ENCODE data around the gene DNAJC12.
"Not testable (repeated sequence)": the region's sequence is repeated elsewhere in the genome, so short reads cannot be mapped to it uniquely, and the experiment has no call there.

Gene DNAJC12

GRCh38 chr10:67837541-67838314 lies at the start of gene DNAJC12:
Gene DNAJC12, minus strand, starts transcription at chr10:67838188. Its CDS starts 177 bp downstream, at chr10:67838011.
- peak in 1 of 2 donors; percentile 83 for DNase-seq

- DNase-seq: peak; percentile 60 to 79
Observed at GRCh38 chr10:67884842-67885670, 47.1 kb upstream of the DNAJC12 start.

- DNase-seq: peak; percentile 95 to 96
Observed at GRCh38 chr10:67884313-67884841, 46.4 kb upstream of the DNAJC12 start, which contains the start of gene SIRT1. Gene SIRT1, plus strand, starts transcription at chr10:67884656. Its CDS starts 66 bp downstream, at chr10:67884722.

- peak in 1 of 2 donors; percentile 69 for DNase-seq
Observed at GRCh38 chr10:67883710-67884312, 45.8 kb upstream of the DNAJC12 start.

GRCh38 chr10:67878133-67878532 lies 40.1 kb upstream of the DNAJC12 start:
- no peak for DNase-seq

- not testable (repeated sequence) for DNase-seq
Observed at GRCh38 chr10:67877421-67877820, 39.4 kb upstream of the DNAJC12 start.

GRCh38 chr10:67875340-67876238 lies 37.6 kb upstream of the DNAJC12 start:
- no peak for DNase-seq

- no peak for DNase-seq
Observed at GRCh38 chr10:67869996-67870395, 32.0 kb upstream of the DNAJC12 start.

- DNase-seq: no peak
Observed at GRCh38 chr10:67868132-67868531, 30.1 kb upstream of the DNAJC12 start.

- DNase-seq: no peak
Observed at GRCh38 chr10:67864607-67865371, 26.8 kb upstream of the DNAJC12 start.

- DNase-seq: no peak
Observed at GRCh38 chr10:67863094-67863493, 25.1 kb upstream of the DNAJC12 start.

GRCh38 chr10:67861750-67862432 lies 23.9 kb upstream of the DNAJC12 start:
- DNase-seq: no peak

GRCh38 chr10:67858971-67859370 lies 21.0 kb upstream of the DNAJC12 start:
- no peak for DNase-seq

GRCh38 chr10:67853512-67853911 lies 15.5 kb upstream of the DNAJC12 start:
- no peak for DNase-seq

GRCh38 chr10:67852761-67853160 lies 14.8 kb upstream of the DNAJC12 start:
- no peak for DNase-seq

- DNase-seq: no peak
Observed at GRCh38 chr10:67851186-67851585, 13.2 kb upstream of the DNAJC12 start.

GRCh38 chr10:67849331-67850011 lies 11.5 kb upstream of the DNAJC12 start:
- peak; percentile 91 to 95 for DNase-seq

GRCh38 chr10:67843284-67843683 lies 5.3 kb upstream of the DNAJC12 start:
- no peak for DNase-seq

- no peak for DNase-seq
Observed at GRCh38 chr10:67841737-67842136, 3.7 kb upstream of the DNAJC12 start.

- DNase-seq: no peak
Observed at GRCh38 chr10:67839951-67840350, 2.0 kb upstream of the DNAJC12 start.
